ENCODE results near the gene LPIN3.

Gene LPIN3

DNA sequence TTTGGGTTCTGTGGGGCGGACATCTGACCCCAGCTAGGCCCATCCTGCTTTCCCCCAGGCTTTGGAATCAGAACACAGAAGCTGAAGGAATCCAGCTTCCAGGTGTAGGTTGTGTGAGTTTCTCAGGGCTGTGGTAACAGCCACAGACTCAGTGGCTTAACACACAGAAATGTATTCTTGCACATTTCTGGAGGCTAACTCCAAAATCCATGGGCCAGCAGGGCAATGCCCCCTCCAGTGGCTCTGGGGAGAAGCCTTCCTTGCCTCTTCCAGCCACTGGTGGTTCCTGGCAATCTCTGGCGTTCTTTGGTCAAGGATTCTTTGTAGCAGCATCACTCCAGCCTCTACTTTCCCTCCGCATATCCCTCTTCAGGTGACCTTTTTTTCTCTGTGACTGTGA is 27.3 kb downstream of the LPIN3 start:
- no peak for TF ChIP-seq TAF1 (IDR thresholded peaks at IDR 0.05; ENCODE audit: borderline replicate concordance, insufficient read depth, low read length)
- TF ChIP-seq POLR2AphosphoS5 (IDR thresholded peaks at IDR 0.05; ENCODE audit: low read depth, low read length): no peak
- no peak for TF ChIP-seq REST (IDR thresholded peaks at IDR 0.05; ENCODE audit: insufficient read depth in 1 of 2, low read depth in 2 of 2, low read length in 2 of 2)
- no peak for TF ChIP-seq FOXP2 (optimal IDR thresholded peaks at IDR 0.05; ENCODE audit: borderline replicate concordance, extremely low read depth, extremely low read length, insufficient read depth)
- TF ChIP-seq SIN3A (IDR thresholded peaks at IDR 0.05; ENCODE audit: borderline replicate concordance, insufficient read depth, low read length): no peak

DNA sequence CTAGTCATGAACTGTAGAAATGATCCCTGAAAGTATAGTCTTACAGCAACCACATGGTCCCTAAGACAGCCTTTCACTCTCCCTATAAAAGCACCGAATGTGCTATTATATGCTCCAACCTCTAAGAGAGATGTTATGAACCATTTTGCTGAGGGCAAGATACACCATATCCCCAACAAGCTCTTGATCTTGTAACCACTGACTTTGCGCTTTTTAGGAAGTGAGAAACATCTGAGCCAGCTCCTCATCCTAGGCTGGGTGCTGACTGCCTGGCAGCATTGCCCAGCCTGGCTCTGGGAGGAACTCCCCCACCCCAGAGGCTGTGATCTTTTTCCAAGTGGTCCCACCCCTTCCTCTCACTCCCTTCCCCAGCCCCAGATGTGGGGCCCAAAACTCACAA is 29.1 kb downstream of the LPIN3 start:
- TF ChIP-seq REST (IDR thresholded peaks at IDR 0.05; ENCODE audit: insufficient read depth in 1 of 2, low read depth in 2 of 2, low read length in 2 of 2) (no peak), POLR2AphosphoS5 (IDR thresholded peaks at IDR 0.05; ENCODE audit: low read depth, low read length) (no peak), FOXP2 (optimal IDR thresholded peaks at IDR 0.05; ENCODE audit: borderline replicate concordance, extremely low read depth, extremely low read length, insufficient read depth) (no peak), TAF1 (IDR thresholded peaks at IDR 0.05; ENCODE audit: borderline replicate concordance, insufficient read depth, low read length) (no peak), SIN3A (IDR thresholded peaks at IDR 0.05; ENCODE audit: borderline replicate concordance, insufficient read depth, low read length) (no peak)

GRCh38 chr20:41370176-41370575 is 29.6 kb downstream of the LPIN3 start:
- TF ChIP-seq TAF1 (IDR thresholded peaks at IDR 0.05; ENCODE audit: borderline replicate concordance, insufficient read depth, low read length) (no peak), REST (IDR thresholded peaks at IDR 0.05; ENCODE audit: insufficient read depth in 1 of 2, low read depth in 2 of 2, low read length in 2 of 2) (no peak), FOXP2 (optimal IDR thresholded peaks at IDR 0.05; ENCODE audit: borderline replicate concordance, extremely low read depth, extremely low read length, insufficient read depth) (no peak), SIN3A (IDR thresholded peaks at IDR 0.05; ENCODE audit: borderline replicate concordance, insufficient read depth, low read length) (no peak), POLR2AphosphoS5 (IDR thresholded peaks at IDR 0.05; ENCODE audit: low read depth, low read length) (no peak)

- TF ChIP-seq TAF1 (IDR thresholded peaks at IDR 0.05; ENCODE audit: borderline replicate concordance, insufficient read depth, low read length): no peak
Measured at GRCh38 chr20:41371371-41371770, 30.8 kb downstream of the LPIN3 start.

GRCh38 chr20:41373251-41373783 is 32.7 kb downstream of the LPIN3 start:
- TF ChIP-seq REST (IDR thresholded peaks at IDR 0.05; ENCODE audit: insufficient read depth in 1 of 2, low read depth in 2 of 2, low read length in 2 of 2): no peak
- TF ChIP-seq TAF1 (IDR thresholded peaks at IDR 0.05; ENCODE audit: borderline replicate concordance, insufficient read depth, low read length): no peak
- TF ChIP-seq SIN3A (IDR thresholded peaks at IDR 0.05; ENCODE audit: borderline replicate concordance, insufficient read depth, low read length): no peak

Data from PFSK-1 (cell line).